GM18519 (cell line): Measurements from ENCODE around the gene VPS37B.

Source experiments
- ATAC-seq: cut with Tn5 transposase; IDR thresholded peaks from one replicate; pipeline ENCODE4 v1.9.1; 2021; ENCODE audit warnings: mild to moderate bottlenecking, moderate library complexity; ENCODE audit not compliant: unreplicated experiment, low FRiP score

VPS37B gene

DNA sequence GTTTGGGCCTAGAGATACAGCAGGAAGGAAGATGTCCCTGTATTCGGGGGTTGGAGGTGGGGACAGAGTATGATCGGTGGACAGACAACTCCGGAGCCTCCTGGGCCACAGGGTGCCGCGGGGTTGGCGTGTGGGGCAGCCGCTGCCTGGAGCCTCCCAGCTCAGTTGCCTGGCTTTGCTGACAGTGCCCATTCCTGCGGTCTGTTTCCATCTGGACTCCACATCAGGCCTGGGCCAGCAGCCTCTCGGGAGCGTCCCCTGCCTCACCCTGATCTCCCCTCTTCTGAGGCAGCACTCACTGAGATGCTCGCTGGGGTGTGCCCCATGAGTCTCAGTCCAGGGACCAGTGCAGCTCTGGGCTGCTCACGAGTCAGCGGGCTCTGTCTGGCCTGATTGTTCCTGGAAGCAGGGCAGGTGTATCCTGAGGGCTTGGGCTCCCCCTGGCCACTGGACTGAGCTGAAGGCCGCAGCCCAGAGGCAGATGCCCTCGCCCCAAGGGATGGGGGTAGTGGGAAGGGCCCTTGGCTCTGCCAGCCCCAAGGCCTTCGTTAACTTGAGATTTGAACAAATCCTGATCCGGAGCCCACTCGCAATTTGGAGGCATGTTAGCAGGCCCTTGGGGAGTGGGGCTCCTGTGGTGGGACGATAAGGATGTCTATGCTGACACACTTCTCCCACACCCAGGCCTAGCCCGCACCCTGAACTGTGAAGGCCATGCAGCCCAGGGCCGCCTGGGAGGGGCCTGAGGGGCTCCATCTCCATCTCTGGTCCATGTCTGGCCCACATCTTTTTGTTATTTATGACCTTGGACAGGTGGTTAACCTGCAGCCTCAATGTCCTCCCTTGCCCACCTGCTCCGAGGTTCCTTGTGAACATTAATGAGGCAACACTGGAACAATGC is 53.2 kb downstream of the VPS37B start:
- ATAC-seq = no peak

DNA sequence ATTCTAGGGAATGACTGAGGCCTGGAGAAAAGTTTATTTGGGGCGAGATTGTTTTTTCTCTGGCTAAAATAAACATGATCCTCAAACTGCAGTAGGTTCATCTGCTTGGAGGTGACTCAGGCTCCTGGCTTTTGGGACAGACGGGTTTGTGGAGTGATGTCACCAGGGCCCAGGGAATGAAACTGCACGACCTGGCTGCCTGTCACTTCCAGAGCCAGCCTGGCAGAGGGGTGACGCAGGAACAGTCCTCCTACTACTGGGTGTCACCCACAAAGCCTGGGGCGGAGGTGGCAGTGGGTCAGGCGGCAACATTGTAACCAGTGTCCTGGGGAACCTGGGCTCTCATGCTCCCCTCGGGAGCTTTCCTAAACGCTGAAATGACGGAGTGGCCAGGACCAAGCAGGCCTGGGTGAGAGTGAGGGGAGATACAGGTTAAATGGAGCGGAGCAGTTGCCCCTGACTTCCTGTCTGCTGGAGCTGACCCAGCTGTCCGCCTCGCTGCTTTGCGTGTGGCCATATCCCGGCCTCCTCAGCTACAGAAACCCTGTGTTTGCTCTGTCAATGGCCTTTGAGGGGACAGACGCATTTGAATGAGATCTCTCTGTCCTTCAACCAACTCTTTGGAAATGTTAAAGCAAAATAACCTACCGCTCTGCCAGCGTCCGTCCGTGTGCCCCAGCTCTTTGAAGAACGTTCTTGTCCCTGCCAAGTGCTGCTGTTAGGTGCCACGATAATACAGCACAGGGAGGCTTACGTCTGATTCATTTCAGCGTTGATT is 54.2 kb downstream of the VPS37B start:
- ATAC-seq = no peak

DNA sequence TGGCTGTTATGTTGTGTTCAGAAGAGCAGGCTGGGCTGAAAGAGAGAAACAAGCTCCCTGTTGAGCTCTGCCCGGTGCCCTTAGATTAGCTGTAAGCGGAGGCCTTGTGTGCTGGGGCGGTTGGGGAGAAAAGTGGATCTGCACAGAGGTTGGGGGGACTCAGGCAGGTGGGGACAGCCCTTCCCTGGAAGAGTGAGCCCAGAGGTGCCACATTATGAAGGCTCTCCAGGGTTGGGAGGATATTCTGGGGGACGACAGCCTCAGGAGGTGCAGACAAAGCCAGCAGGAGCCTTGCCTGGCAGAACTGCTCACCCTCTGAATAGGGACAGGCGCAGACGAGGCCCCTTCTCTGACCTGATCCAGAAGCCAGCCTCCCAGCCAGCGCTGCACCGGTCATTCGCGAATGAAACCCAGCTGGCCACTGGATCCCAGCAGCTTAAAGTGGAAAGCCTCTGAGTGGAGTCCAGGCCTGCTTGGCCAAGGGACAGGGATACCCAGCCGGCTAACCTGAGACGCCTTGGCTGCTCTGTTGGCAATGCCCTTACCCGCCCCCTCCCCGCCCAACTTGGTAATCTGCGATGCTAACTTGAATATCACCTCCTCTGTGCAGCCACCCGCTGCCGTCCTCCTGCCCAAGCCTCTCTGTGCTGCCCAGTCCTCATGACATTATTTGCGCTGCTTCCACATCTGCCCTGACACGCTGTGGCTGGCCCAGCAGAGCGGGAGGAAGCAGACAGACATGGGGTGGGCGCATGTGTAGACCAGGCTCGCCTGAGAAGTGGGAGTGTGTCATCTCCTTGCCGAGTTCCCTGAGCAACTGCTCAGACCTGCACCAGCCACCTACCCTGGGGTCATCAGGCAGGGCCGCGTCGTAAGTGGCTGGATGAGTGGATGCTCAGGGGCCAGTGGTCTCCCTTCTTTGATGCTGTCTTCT is 55.1 kb downstream of the VPS37B start:
- no peak for ATAC-seq

DNA sequence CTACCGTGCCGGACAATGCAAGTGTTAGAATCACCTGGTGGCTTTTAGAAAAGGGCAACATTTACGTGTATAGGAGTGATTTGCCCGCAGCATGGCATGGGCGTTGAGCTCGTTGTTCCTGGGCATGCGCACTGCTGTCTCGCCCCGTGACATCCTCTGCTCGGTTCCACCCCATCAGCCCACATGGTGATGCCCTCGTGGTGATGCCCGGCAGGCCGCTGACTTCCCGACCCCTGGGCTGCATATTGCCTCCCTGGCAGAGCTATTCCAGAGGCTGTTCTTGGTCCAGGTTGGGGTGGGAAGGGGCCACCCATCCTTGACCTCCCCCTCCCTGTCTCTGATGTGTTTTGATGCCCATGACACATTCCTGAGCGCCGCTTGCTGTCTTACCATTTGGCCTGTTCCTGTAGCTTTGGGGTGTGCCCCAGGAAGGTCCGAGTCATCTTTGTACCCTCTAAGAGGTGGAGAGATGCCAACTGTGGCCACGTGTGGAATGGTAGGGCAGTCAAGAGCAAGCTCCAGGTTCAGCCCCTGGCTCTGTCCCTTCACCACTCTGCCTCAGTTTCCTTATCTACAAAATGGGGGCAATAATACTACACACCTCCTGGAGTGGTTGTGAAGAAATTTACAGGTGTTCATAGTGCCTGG is 55.9 kb downstream of the VPS37B start:
- no peak for ATAC-seq

DNA sequence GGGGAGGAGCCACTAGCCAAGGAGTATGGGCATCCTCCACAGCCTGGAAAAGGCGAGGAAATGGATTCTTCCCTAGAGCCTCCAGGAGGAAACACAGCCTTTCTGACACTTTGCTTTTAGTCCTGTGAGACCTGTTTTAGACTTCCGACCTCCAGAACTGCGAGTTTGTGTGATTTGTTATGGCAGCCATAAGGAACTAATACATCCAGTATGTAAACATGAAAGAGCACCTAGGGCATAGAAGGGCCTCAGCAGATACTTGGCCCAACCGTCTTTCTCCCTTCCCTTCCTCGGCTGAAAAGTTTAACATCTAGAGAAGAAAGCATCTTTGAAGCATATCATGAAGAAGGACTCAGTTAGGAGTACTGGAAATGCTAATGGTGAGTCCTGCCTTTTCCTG is 57.1 kb downstream of the VPS37B start:
- no peak for ATAC-seq

DNA sequence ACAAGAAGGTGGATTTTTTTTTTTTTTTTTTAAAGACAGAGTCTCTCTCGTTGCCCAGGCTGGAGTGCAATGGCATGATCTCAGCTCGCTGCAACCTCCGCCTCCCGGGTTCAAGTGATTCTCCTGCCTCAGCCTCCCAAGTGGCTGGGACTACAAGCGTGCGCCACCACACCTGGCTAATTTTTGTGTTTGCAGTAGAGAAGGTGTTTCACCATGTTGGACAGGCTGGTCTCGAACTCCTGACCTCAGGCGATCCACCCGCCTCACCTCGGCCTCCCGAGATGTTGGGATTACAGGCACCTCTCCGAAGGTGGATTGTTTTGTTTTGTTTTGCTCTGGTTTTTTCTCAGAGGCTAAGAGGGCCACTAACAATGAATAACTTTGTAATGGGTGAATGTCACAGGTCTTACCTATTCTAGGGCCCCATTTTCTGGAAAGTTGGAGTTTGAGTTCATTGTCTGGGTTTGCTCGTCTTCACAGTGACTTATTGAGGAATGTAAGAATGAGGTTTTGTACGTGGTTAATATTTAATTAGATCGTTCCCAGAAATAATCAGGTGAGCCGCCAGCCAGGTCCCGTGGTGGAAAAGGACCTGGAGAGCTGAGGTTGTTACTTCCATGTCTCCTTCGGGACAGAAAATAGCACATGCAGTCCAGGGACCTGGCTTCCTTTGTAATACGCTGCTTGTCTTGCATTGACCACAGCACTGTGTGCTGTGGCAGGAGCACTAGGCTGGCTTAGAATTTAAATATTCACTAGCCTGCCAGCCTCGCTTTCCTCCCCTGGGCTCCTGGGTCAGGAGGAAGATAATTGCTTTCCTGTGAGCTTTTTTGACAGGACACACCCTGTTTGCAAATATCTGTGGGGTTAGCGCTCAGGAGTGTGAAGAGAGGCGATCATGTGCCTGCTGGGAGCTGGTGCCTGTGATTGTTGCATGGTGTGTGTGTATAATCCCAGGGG is 58.3 kb downstream of the VPS37B start:
- no peak for ATAC-seq

DNA sequence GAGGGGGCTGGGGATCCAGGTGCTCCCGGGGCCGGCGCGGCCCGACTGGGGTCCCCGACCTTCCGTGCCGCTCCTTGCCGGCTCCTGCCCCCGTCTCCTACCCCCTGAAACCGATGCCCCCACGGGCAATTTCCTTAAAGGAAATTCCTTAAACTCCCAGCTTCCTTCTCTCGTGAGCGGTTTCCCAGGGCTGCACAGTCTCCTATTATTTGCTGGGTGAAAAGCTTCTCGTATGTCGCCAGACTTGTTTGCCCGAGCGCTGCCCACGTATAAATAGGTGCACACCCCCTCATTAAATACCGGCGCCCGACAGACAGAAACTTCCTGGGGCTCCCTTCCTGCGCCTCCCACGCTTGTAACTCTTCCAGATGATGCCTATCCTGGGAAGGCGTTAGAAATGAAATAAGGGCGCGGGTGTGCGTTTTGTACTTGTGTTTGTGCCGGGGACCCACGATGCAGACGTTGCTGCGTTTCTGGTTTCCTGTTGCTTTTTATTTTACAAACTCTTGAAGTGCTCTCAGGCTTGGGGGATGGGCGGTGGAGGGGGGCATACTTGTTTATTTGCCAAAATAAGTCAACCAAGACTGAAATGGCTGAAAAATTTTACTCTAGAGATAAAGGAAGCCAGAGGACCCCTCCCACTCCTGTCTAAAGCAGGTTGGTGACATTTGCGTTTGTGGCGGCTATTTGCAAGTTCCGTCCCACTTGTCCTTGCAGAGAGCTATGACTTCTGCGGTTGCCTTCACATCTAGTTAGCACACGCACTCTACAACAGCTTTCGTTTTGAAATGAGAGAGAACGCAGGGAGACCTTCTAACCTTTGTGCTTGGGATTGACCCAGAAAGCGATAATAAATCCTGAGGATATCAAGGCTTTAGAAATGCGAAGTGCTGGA is 59.6 kb downstream of the VPS37B start:
- no peak for ATAC-seq

DNA sequence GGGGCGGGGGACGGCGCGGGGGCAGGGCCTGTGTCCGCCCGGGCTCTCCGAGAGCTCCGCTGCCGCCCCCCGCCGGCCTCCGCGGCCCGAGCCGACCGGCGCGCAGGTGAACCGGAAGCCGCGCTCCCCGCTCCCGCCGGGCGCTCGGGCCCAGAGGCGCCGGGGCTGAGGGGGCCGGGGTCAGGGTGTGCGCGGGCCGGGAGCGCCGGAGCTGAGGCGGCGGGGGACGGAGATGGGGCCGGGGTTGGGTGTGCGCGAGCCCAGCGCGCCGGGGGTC is 60.2 kb downstream of the VPS37B start:
- no peak for ATAC-seq

DNA sequence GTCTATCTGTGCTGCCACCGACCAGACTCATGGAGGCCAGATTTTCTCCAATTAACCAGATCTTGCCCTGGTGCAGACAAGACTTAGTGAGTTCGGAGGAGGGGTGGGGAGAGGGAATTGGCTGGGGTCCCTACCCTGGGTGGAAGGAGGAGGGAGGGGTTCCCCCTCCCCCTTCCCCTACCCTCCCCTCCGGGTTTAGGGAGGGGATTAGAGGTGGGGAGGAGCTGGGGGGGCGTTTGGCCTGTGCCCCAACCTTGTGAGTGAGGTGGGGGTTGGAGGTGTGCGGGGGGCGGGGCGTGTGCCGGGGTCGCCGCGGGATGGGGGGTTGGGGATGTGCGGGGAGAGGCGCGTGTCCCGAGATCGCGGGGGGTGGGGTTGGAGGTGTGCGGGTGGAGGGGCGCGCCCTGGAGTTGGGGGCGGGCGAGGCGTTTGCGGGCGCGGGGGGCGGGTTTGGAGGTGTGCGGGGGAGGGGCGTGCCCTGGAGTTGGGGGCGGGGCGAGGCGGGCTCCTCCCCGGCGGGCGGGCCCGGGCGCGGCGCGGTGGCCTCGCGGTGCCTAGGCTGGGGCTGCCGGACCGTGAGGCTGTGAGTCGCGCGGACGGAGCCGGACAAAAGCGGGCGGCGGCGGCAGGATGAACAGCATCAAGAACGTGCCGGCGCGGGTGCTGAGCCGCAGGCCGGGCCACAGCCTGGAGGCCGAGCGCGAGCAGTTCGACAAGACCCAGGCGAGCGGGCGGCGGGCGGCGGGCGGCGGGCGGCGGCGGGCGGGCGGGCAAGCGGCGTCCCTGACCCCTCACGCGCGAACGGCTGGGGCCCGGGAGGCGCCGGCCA is 60.8 kb downstream of the VPS37B start, which contains the start of gene HIP1R:
TSS of gene HIP1R (plus strand) at position 537 of the 829 bp plus-strand sequence. CDS start at position 631, 94 bp downstream.
- no peak for ATAC-seq

DNA sequence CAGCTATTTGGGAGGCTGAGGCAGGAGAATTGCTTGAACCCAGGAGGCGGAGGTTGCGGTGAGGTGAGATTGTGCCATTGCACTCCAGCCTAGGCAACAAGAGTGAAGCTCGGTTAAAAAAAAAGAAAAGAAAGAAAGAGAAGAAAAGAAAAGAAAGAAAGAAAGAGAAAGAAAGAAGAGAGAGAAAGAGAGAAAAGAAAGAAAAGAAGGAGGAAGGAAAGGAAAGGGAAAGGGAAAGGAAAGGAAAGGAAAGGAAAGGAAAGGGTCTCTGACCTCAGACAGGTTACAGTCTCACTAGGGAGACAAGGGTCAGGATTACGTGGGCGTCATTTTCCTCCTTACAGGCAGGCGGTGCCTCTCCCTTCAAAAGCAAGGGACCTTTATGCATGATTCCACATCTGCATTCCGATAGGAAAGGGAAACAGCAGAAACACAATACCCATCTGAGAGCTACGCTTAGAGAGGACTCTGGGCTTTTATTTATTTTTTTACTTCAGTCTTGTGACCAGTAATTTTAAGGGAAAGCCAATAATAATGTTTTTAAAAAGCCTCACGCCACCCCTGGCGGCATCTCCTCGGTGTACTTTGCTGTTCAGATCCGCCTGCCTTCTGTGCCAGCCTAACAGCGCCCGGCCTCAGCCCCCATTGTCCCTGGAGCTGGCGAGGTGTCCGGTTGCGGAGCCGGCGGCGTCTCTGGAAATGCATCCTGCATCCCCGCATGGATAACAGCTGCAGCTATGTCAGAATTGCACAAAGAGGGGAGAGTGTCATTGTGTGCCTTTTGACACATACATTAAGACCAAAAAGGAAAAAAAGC is 61.6 kb downstream of the VPS37B start:
- no peak for ATAC-seq

DNA sequence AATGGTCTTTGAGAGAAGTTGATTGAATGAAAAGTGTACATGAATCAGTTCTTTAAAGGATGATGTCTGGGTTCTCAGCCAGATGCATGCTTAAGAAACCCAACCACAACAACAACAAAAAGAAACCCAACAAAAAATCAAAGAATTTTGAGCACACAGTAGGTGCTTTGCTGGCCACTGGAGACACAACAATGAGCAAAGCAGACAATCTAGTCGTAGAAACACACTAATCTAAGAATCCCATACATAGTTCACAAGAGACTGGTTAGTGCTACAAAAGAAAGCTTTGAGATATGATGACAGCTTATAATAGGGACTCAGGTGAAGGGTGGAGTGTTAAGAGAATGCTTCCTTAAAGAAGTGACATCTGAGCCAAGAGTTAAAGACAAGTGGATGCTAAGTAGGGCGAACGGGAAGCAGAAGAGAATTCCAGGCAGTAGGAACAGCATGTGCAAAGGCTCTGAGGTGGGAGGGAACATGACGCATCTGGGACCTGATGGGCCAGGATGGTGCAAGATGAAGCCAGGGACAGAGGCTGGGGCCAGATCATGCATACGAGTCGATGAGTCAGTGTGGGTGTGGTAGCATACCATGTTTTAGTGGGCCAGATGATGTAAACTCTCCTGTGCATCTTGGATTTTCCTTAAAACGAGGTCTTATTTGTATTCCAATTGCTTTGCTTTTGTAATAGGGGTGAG is 65.3 kb downstream of the VPS37B start:
- no peak for ATAC-seq

DNA sequence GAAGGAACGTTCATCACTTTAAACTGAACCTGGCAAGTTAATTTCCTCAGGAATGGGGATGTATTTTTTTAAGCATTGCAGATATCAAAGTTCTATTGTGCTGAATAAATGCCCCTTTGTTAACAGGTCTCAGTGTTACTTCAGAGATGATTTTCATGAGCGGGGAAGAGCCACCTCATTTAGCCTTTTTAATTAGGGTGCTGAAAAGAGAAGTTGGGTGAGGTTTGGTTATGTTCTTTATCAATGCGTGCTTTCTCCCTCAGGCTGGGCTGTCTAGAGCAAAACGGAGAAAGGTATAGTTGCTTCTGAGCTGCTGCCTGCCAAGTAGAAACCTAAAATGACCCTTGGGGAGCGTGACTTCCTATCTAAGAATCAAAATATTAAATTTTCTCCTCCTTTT is 68.7 kb downstream of the VPS37B start:
- no peak for ATAC-seq

DNA sequence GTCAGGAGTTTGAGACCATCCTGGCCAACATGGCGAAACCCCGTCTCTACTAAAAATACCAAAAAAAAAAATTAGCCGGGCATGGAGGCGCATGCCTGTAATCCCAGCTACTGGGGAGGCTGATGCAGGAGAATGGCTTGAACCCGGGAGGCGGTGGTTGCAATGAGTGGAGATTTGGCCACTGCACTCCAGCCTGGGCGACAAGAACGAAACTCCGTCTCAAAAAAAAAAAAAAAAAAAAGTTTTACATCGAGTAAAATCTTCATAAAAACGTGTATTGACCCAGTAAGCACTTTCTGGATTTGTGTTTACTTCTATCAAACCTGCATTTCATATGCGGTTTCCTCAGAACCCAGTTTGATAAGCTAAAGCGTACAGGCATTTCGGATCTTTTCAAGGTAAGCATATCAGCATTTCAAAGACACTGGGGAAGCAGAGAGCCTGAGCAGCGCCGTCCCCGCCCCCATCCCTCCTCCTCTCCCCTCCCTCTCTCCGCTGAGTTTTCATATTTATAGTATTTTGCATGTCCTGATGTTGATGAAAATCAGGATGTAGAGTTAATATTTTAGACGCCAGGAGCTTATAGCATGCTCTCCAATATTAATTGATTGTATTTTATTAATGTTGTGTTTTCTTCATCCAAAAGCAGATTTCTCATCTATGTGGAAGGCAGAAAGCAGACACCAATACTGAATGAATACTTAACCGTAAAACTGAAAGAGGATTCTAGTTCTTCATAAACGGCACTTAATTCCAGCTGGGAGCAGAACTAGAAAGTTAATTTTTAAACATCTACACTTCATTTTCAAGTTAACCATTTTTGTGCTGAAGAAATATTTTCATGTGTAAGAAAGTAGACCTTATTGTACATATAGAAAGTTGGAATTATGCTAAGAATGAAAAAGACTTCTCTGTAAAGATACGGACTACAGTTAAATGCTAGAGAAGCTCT is 69.9 kb downstream of the VPS37B start:
- ATAC-seq = no peak

DNA sequence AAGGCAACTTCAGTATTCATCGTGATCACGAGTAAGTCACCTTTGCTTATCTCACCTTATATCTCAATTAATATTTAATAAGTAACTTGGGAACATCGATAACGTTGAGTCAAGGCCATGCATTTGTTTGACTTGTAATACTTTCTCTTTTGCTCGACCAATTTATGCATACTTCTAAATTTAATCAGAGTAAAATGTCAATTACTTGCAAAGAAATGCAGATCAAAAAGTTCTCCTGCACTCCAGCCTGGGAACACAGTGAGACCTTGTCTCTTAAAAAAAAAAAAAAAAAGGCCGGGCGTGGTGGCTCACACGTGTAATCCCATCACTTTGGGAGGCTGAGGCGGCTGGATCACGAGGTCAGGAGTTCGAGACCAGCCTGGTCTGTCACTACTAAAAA is 72.5 kb downstream of the VPS37B start:
- ATAC-seq = no peak

DNA sequence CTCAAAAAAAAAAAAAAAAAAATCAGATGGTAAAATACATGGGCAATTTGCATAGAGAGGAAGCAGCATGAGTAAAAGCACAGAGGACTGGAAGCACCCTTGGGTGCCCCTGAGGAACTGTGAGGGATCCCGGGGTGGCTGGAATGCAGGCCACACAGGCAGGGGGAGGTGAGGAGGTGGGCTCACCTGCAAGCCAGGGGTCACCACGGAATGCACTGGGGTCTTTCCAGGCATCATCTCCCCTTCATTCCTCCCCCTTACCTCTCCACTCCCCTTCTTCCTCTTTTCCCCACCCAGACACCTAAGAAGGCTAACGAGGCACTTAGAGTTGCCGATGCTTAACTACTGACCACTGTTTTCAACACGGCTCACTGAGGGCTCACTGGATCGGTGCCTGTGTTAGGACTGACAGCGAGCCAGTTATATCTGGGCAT is 75.1 kb downstream of the VPS37B start:
- ATAC-seq = no peak
